ENCODE data around the gene KIF5A. TPM values are rescaled to one million over a fixed set of nuclear protein-coding genes. Genes with fewer than 3 reads are reported as not detected.

Gene KIF5A
- total and polyA plus RNA-seq, 2 donors (not counting 3 experiments of a cell fraction or from before 2014, with no cell fraction given) = 0.07 to 0.35 TPM

- no peak overlapping the region for H3K27ac ChIP-seq (ENCODE audit: insufficient read depth, low read depth, low read length)
- TF ChIP-seq JUN (IDR thresholded peaks at IDR 0.05; ENCODE audit: borderline replicate concordance, insufficient read depth, insufficient read length, low read depth) = no peak
- no peak for TF ChIP-seq POLR2A (IDR thresholded peaks at IDR 0.05; ENCODE audit: low read depth, low read length)
- no peak for TF ChIP-seq GATA2 (IDR thresholded peaks at IDR 0.05; ENCODE audit: insufficient read depth, insufficient read length, low read depth, low read length)
- TF ChIP-seq MAX (IDR thresholded peaks at IDR 0.05; ENCODE audit: insufficient read depth, insufficient read length) = no peak
- TF ChIP-seq FOS (IDR thresholded peaks at IDR 0.05; ENCODE audit: borderline replicate concordance, insufficient read depth, low read length) = no peak
- TF ChIP-seq MYC (IDR thresholded peaks at IDR 0.05; ENCODE audit: low read depth, low read length) = no peak
- TF ChIP-seq EZH2 (IDR thresholded peaks at IDR 0.05; ENCODE audit: borderline replicate concordance, low read depth, low read length, severe bottlenecking) = no peak
- no peak for TF ChIP-seq CTCF (IDR thresholded peaks at IDR 0.05; ENCODE audit: extremely low read depth in 1 of 2, insufficient read depth in 1 of 2, low read depth in 1 of 2, low read length in 2 of 2)
- TF ChIP-seq POLR2AphosphoS5 (IDR thresholded peaks at IDR 0.05; ENCODE audit: insufficient read depth, low read depth, low read length) = no peak
- no peaks in the 10 kb centered on the region for H3K9me3 ChIP-seq (replicated peaks; ENCODE audit: control insufficient read depth, insufficient read depth, low read length)
- POLR2A ChIA-PET = no interaction called here
- CTCF ChIA-PET = no interaction called here
- no peak overlapping the region for H3K4me2 ChIP-seq (ENCODE audit: insufficient read depth, low read length)
- no peaks in the 10 kb centered on the region for H4K20me1 ChIP-seq (replicated peaks; ENCODE audit: control insufficient read depth, extremely low read depth, insufficient read depth, low read length)
- no peaks in the 10 kb centered on the region for H3K79me2 ChIP-seq (ENCODE audit: control insufficient read depth, insufficient read depth, low read length)
- H3K9ac ChIP-seq (replicated peaks; ENCODE audit: extremely low read depth, insufficient read depth, low read length) = no peak overlapping the region
- BruUV-seq (replicated peaks) = no TSS peak
- peaks cover 34 to 57% of the 10 kb centered on the region in 2 experiments for H3K36me3 ChIP-seq (ENCODE audit: control insufficient read depth in 2 of 2, extremely low read depth in 1 of 2, insufficient read depth in 2 of 2, low read length in 2 of 2)
- FAIRE-seq (no peak), DNase-seq (ENCODE audit: low read depth, low spot score) (no peak)
- no peak overlapping the region for H2AFZ ChIP-seq (ENCODE audit: low read depth, low read length)
- no peak overlapping the region for H3K4me3 ChIP-seq (replicated peaks in 1 of 3; ENCODE audit: insufficient read depth in 1 of 3, low read depth in 1 of 3, low read length in 3 of 3)
- H3K4me1 ChIP-seq (ENCODE audit: control insufficient read depth, extremely low read depth, insufficient read depth, low read length) = no peaks in the 10 kb centered on the region
- no peaks in the 10 kb centered on the region for H3K27me3 ChIP-seq (ENCODE audit: control insufficient read depth in 2 of 2, insufficient read depth in 2 of 2, low read length in 2 of 2)
- no peaks in the 10 kb centered on the region for H3K9me1 ChIP-seq (replicated peaks; ENCODE audit: control insufficient read depth, extremely low read depth, insufficient read depth, low read length)
- dilution Hi-C loops (cut with MboI; ENCODE audit: extremely low pct_ligation_motif_present, low sequenced_read_pairs) (no loop called here), intact Hi-C loops (cut with micrococcal nuclease) (no loop called here)
Measured at GRCh38 chr12:57531836-57532235, 18.0 kb upstream of the KIF5A start.

Data from endothelial cell of umbilical vein (primary cell).